Measurements from ENCODE around the gene NR6A1. TPM values are rescaled to one million over a fixed set of nuclear protein-coding genes. Genes with fewer than 3 reads are reported as not detected.

NR6A1 gene
- total RNA-seq, 1 experiment from 2014 or later = 164 TPM

- Mint-ChIP-seq H3K27ac (no peak overlapping the region; the same call in 1 of the 2 replicates), H3K36me3 (no peaks in the 10 kb centered on the region), H3K4me3 (no peak overlapping the region), H3K9me3 (no peaks in the 10 kb centered on the region), H3K4me1 (peaks cover 17% of the 10 kb centered on the region), H3K27me3 (ENCODE audit: low read depth) (no peaks in the 10 kb centered on the region)
- ChIA-PET CTCF (interaction anchor here (1.4 to 1.5 kb wide), 2 partner anchors 38 to 138 kb away, joined by 3 to 6 read pairs; no protein-coding TSS in a partner anchor), POLR2A (no interaction called here)
- TF ChIP-seq AR (CRISPR knock-in tag; IDR thresholded peaks at IDR 0.05) (no peak), USF1 (CRISPR knock-in tag; IDR thresholded peaks at IDR 0.05) (no peak), USF2 (CRISPR knock-in tag; IDR thresholded peaks at IDR 0.05) (no peak), ETV6 (CRISPR knock-in tag; IDR thresholded peaks at IDR 0.05) (no peak), E2F1 (CRISPR knock-in tag; IDR thresholded peaks at IDR 0.05) (no peak), AFF4 (CRISPR knock-in tag; IDR thresholded peaks at IDR 0.05; ENCODE audit: borderline replicate concordance) (no peak), FOXP4 (CRISPR knock-in tag; IDR thresholded peaks at IDR 0.05) (no peak), CREM (CRISPR knock-in tag; IDR thresholded peaks at IDR 0.05) (no peak), TEAD4 (CRISPR knock-in tag; IDR thresholded peaks at IDR 0.05) (no peak)
- no peak for ATAC-seq
- DNase-seq (ENCODE audit: low spot score) = no peak
Observed at GRCh38 chr9:124674651-124675050, 96.5 kb downstream of the NR6A1 start.

GRCh38 chr9:124673063-124673462 lies 98.0 kb downstream of the NR6A1 start:
- no peak overlapping the region for H3K4me3 Mint-ChIP-seq
- no peak for DNase-seq (ENCODE audit: low spot score)
- peaks cover 11% of the 10 kb centered on the region for H3K4me1 Mint-ChIP-seq
- H3K9me3 Mint-ChIP-seq = no peaks in the 10 kb centered on the region
- ChIA-PET CTCF (interaction anchor here (0.9 to 1.4 kb wide), 3 partner anchors 56 to 136 kb away, joined by 3 to 6 read pairs (median 4); no protein-coding TSS in a partner anchor), POLR2A (no interaction called here)
- H3K36me3 Mint-ChIP-seq = no peaks in the 10 kb centered on the region
- H3K27me3 Mint-ChIP-seq (ENCODE audit: low read depth) = no peaks in the 10 kb centered on the region
- H3K27ac Mint-ChIP-seq = no peak overlapping the region
- ATAC-seq = no peak
- TF ChIP-seq ZMAT4 (CRISPR knock-in tag; IDR thresholded peaks at IDR 0.05) = no peak
- no peak for TF ChIP-seq JAZF1 (CRISPR knock-in tag; IDR thresholded peaks at IDR 0.05)

Data from WTC11 (cell line).